GM12801 (cell line): Measurements from ENCODE around the gene PDIA5.

Experiments
- CTCF ChIP-seq: IDR thresholded peaks from one replicate; pipeline ENCODE4 v1.5.1; 2011; ENCODE audit warnings: control low read depth; ENCODE audit not compliant: insufficient read length; ENCODE audit errors: extremely low read depth

PDIA5 gene

GRCh38 chr3:123158330-123158729 lies 91.5 kb downstream of the PDIA5 start:
- no peak for TF ChIP-seq CTCF

- no peak for TF ChIP-seq CTCF
Measured at GRCh38 chr3:123158899-123159390, 92.1 kb downstream of the PDIA5 start.

GRCh38 chr3:123159926-123160635 lies 93.3 kb downstream of the PDIA5 start:
- TF ChIP-seq CTCF = no peak

- no peak for TF ChIP-seq CTCF
Measured at GRCh38 chr3:123161167-123161566, 94.3 kb downstream of the PDIA5 start.

GRCh38 chr3:123163141-123163540 lies 96.3 kb downstream of the PDIA5 start:
- no peak for TF ChIP-seq CTCF

- no peak for TF ChIP-seq CTCF
Measured at GRCh38 chr3:123165163-123165562, 98.3 kb downstream of the PDIA5 start.

GRCh38 chr3:123167686-123168085 lies 100.9 kb downstream of the PDIA5 start:
- no peak for TF ChIP-seq CTCF
